HG03575 (cell line): Measurements from ENCODE around the gene PKP1.

Experiments
- ATAC-seq: cut with Tn5 transposase; IDR thresholded peaks from one replicate; pipeline ENCODE4 v1.9.1; 2021; ENCODE audit not compliant: unreplicated experiment, insufficient number of reproducible peaks, low FRiP score; ENCODE audit errors: extremely low read depth

Gene PKP1

GRCh38 chr1:201336711-201337450 is 53.6 kb downstream of the PKP1 start:
- ATAC-seq: no peak

GRCh38 chr1:201341377-201341776 is 58.1 kb downstream of the PKP1 start:
- no peak for ATAC-seq

- ATAC-seq: no peak
Measured at GRCh38 chr1:201344206-201345080, 61.1 kb downstream of the PKP1 start.

- no peak for ATAC-seq
Measured at GRCh38 chr1:201345081-201345355, 61.7 kb downstream of the PKP1 start.

GRCh38 chr1:201346337-201346939 is 63.1 kb downstream of the PKP1 start:
- no peak for ATAC-seq

- ATAC-seq: no peak
Measured at GRCh38 chr1:201346987-201347386, 63.7 kb downstream of the PKP1 start.

- ATAC-seq: no peak
Measured at GRCh38 chr1:201347498-201348210, 64.3 kb downstream of the PKP1 start.

- no peak for ATAC-seq
Measured at GRCh38 chr1:201348211-201348566, 64.9 kb downstream of the PKP1 start.

- no peak for ATAC-seq
Measured at GRCh38 chr1:201349092-201349491, 65.8 kb downstream of the PKP1 start.

GRCh38 chr1:201350361-201350725 is 67.0 kb downstream of the PKP1 start:
- no peak for ATAC-seq

- no peak for ATAC-seq
Measured at GRCh38 chr1:201350884-201351283, 67.6 kb downstream of the PKP1 start.

GRCh38 chr1:201351617-201352016 is 68.3 kb downstream of the PKP1 start:
- no peak for ATAC-seq

- no peak for ATAC-seq
Measured at GRCh38 chr1:201353186-201353940, 70.1 kb downstream of the PKP1 start.

GRCh38 chr1:201354151-201354900 is 71.0 kb downstream of the PKP1 start:
- ATAC-seq: no peak

- ATAC-seq: no peak
Measured at GRCh38 chr1:201354901-201355295, 71.6 kb downstream of the PKP1 start.

- ATAC-seq: no peak
Measured at GRCh38 chr1:201355471-201355870, 72.2 kb downstream of the PKP1 start.

- ATAC-seq: no peak
Measured at GRCh38 chr1:201356236-201356635, 72.9 kb downstream of the PKP1 start.

GRCh38 chr1:201356701-201357100 is 73.4 kb downstream of the PKP1 start:
- no peak for ATAC-seq
